HCT116 (cell line): ENCODE data around the gene AKIRIN2.
"Not testable (repeated sequence)": the region's sequence is repeated elsewhere in the genome, so short reads cannot be mapped to it uniquely, and the experiment has no call there.

Experiments
- CTCF ChIP-seq, 3 experiments: fragments of 200-600 bp in 1 of 3; sonication (generic) in 1 of 3; IDR thresholded peaks in 2 of 3; conservative IDR thresholded peaks in 1 of 3; 2 replicates each; pipeline ENCODE4 v1.5.1; 2012 to 2017; ENCODE audit warnings: low read depth in 2 of 3, low read length in 2 of 3, antibody characterized with exemption in 1 of 3, borderline replicate concordance in 1 of 3, control low read depth in 1 of 3, mild to moderate bottlenecking in 1 of 3, mixed read lengths in 1 of 3, mixed run types in 1 of 3, moderate library complexity in 1 of 3; ENCODE audit not compliant: insufficient read depth in 1 of 3
- EZH2 ChIP-seq: fragments of 200-600 bp; sonication (generic); IDR thresholded peaks from 2 replicates; pipeline ENCODE4 v1.6.1; 2017; ENCODE audit warnings: antibody characterized with exemption, mixed run types
- MAX ChIP-seq: IDR thresholded peaks from 2 replicates; pipeline ENCODE4 v1.6.1; 2012

GRCh38 chr6:87686636-87687205, 15.3 kb downstream of the AKIRIN2 start:
- not testable (repeated sequence) for TF ChIP-seq CTCF (IDR thresholded peaks at IDR 0.05 in 2 of 3, conservative IDR thresholded peaks at IDR 0.05 in 1 of 3; ENCODE audit: borderline replicate concordance in 1 of 3, insufficient read depth in 1 of 3, low read depth in 2 of 3, low read length in 2 of 3); MAX; EZH2
